ENCODE measurements around the gene MEIS2.

DNA sequence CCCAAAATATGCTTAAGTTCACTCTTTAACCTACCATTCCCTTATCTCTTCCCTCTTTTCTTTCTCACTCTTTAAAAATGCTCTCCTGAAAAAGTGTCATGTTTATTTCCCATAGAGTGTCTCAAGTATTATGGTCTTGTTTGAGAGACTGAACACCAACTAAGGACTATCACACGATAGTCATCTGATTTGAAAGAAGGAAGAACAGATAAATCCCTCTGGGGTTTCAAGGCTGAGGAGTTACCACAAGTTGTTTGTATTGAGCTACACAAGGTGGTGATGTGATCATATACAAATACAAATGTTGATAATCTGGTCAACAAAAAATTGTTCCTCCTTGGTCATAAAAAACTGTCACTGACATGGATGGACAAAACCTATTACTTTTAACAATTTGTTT, 13.8 kb downstream of the MEIS2 start:
- no peak for TF ChIP-seq CTCF (IDR thresholded peaks at IDR 0.05)
- TF ChIP-seq POLR2A (IDR thresholded peaks at IDR 0.05), result no peak

Measured in thyroid gland (tissue), 4 donors.